NAMALWA (cell line): ENCODE results near the gene ZNF526.

Source experiments
- DNase-seq: peaks from one replicate; pipeline ENCODE4 v3.0.0-alpha.2; 2015; ENCODE audit warnings: low spot score

ZNF526 gene

DNA sequence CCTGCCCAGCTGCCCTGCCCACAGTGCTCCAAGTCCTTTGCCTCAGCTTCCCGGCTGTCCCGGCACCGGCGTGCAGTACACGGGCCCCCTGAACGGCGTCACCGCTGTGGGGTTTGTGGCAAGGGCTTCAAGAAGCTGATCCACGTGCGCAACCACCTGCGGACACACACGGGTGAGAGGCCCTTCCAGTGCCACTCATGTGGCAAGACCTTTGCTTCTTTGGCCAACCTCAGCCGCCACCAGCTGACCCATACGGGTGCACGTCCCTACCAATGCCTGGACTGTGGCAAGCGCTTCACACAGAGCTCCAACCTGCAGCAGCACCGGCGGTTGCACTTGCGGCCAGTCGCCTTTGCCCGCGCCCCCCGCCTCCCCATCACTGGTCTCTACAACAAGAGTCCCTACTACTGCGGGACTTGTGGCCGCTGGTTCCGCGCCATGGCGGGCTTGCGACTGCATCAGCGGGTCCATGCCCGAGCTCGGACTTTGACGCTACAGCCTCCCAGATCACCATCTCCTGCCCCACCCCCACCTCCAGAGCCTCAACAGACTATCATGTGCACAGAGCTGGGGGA, 5.7 kb downstream of the ZNF526 start:
- no peak for DNase-seq

DNA sequence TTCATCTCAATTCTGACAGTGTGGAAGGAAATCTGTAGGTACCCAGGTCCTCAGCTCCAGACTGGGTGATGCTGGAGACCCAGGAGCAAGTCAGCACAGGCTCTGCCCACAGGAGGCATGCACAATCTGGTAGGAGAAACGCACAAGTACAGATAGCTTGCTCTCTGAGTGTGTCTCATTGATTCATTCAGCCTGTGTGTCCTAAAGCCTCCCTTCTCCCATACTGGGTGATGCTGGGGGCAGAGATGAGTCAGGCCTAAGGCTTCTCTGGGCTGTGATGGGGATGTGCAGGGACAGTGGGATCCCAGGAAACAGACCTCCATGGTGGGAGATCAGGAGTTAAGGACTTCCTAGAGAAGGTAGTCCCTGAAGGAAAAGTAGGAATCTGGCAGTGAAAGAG, 6.8 kb downstream of the ZNF526 start:
- DNase-seq, result no peak

DNA sequence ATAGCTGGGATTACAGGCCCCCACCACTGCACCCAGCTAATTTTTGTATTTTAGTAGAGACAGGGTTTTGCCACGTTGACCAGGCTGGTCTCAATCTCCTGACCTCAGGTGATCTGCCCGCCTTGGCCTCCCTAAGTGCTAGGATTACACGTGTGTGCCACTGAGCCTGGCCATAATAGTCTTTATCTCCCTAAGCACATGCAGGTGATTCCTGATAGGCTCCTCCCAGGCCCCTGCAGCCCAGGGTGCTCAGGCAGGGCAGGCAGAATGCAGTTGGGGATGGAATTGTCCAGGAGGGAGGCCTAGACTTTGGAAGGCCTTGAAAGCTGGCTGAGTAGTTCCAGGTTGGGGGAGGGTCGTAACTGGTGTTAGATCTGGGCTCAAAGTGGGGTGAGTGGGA, 8.5 kb downstream of the ZNF526 start:
- no peak for DNase-seq

DNA sequence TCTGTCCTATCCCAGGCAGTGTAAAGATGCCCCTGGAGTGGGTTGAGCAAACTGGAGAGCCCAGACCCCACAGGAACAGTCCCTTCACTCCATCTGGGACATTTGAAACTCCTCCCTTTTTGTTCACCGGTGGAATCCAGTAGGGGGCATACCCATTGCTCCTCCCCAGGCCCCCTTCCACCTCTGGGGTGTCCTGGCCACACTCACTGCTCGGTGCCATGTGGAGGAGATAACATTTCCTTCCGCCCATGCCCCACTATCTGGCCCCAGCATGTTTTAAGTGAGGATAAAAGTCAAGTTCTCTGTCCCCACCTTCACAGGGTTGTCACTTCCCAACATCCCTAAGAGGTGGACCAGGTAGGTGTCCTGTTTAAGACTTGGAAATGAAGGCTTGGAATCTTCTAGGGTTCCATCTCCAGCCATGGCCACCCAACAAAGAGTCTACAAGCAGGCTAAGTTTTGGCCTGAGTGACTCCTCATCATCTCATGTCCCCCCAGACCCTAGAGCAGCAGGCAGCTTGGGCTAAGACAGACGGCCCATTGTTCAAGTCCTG, 9.3 kb downstream of the ZNF526 start:
- no peak for DNase-seq

DNA sequence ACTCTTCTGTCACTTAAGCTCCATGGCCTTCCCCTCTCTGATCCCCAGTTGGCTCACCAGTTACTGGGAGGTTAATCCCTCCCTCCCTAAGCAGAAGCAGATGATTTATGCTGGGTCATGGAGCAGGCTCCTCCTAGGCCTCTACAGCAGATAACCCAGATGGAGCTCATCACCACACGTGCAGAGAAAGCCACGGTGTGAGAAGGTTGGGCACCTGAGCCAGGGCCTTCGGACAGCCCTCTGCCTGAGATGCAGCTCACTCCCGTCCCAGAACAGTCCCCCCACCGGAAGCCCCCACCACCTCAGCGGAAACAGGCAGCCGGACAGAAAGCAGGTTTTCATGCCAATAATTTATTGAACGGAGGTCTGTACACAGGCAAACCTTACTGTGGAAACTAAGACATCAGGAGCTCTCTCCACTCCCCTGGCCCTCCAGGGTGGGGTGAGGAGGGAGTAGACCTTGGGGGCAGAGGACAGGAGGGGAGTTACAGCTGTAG, 9.8 kb downstream of the ZNF526 start:
- no peak for DNase-seq

DNA sequence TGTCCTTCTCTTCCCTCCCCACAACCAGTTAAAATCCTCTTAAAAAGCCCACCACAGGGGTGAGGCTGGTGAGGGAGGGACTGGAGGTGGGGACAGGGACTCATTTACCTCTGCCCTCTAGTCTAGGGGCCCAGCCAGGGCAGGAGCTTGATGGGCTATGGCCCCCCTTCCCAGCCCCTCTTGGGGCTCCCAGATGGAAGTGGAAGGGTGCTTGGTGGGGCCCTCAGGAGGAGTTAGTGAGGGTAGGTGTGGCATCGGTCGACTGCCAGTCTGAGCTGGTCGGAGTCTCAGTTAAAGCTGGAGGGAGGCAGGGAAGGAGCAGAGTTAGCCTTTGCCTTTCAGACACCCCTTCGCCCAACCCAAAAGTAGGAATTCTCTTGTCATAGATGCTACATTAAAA, 10.5 kb downstream of the ZNF526 start:
- no peak for DNase-seq

DNA sequence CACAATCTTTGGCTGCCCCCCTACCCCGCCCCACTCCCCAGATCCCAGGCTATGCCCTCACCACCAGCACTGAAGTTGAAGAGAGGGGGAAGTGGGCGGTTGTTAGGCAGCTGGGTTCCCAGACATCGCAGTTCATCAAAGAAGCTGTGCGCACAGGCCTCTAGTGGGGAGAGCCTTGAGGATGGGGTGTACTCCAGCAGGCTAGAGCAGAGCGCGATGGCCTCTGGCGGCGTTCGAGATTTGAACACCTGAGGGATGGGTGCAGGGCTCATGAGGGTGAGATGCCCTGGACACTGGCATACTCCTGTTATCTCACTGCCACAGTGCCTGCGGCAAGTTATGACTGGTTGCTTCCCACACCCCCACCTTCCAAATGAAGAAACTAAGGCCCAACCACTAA, 12.3 kb downstream of the ZNF526 start:
- DNase-seq, result no peak

DNA sequence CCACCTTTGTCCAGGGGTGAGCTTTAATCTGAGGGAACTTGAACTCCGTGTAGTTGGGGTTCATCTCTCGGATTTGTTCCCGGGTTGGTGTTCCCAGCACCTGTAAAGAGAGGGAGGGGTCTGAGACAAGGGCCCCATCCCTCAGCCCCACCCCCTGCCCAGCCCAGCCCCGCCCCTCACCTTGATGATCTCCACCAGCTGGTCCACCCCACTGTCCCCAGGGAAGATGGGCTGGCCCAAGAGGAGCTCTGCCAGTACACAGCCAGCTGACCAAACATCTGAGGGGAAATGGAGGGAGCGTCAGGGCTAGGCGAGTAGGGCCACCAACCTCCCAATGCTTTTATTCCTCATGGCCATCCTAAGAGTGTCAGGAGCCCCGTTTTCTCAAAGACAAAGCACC, 13.0 kb downstream of the ZNF526 start:
- DNase-seq, result no peak

DNA sequence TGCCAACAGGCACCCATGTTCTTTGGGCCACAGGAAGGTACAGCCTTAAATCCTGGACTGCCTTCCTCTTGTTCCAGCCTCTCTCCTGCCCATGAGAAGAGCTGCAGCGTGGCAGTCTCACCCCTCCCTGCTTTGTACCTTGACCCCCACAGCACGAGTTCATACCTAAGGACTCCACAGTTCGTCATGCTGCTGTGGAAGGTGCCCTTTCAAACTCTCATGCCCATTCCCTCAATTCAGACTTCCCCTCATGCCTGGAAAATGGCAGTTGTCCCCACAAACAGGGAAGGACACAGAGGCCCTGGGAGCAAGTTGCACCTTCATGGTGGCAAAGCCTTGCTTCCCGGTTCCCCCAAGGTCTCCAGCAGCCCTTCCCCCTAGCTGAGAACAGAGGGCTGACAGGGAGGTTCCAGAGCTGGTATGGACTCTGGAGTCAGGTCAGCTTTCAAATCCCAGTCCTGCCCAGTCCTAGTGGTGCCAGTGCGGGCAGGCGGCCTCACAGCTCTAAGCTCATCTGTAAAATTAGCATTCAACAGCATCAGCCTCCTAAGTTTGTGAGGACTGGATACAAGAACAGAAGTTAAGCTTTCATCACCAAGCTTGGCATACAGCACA, 13.7 kb downstream of the ZNF526 start:
- DNase-seq, result no peak

DNA sequence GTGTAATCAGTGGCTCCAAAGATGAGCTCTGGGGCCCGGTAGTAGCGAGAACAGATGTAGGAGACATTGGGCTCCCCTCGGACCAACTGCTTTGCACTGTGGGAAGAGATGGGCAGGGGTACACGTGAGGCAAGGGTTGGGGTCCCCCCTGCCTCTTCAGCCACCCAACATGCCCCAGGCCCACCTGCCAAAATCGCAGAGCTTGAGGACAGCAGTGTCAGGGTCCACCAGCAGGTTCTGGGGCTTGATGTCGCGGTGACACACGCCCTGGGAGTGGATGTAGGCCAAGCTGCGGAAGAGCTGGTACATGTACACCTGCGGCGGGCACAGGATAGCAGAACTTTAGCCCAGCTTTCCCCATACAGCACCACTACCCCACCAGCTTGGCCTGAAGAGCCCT, 14.3 kb downstream of the ZNF526 start:
- DNase-seq, result no peak

DNA sequence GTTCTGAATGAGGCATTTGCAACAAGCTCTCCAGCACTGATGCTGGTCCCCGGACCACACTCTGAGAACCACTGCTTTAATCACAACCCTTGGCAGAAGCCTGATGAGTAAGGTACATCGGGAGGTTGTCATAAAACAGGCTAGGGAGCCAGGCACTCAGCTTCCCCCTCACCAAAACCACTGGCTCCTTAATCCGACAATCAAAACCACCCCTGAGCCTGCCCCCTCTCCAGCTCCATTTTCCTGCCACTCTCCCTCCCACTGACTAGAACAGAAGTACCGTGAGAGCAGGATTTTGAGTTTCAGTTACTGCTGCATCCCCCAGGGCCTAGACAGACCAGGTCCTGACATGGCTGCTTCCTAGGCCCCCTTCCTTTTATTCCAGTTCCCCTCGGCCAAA, 15.1 kb downstream of the ZNF526 start:
- no peak for DNase-seq

DNA sequence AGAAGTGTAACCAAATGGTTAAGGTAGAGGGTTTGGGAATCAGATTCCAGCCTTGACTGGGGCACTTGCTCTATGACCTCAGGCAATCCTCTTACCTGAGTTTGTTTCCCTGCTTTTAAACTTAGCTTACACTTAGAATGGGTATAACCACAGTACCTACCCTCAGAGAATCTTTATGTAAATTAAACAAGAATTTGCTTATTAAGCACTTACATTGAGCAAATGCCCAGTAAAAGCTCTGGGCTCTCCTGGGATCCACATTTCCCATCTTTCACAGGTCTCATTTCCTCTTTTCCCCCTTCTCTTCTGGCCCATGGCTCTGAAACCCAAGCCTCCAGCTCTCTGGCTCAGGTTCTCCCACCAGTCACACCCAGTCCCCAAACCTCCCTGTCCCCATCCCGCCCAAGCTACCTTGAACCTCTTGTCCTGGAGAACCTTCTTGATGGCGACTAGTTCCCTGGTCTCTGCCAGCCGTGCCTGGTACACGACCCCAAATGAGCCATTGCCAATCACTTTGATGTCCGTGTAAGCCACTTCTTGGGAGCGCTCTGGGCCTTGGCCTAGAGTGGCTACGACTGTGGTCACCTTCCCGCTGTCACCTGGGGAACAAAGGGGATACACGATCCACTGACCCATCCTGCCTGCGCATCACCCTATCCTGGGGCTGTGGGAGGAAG, 19.6 kb downstream of the ZNF526 start:
- no peak for DNase-seq

DNA sequence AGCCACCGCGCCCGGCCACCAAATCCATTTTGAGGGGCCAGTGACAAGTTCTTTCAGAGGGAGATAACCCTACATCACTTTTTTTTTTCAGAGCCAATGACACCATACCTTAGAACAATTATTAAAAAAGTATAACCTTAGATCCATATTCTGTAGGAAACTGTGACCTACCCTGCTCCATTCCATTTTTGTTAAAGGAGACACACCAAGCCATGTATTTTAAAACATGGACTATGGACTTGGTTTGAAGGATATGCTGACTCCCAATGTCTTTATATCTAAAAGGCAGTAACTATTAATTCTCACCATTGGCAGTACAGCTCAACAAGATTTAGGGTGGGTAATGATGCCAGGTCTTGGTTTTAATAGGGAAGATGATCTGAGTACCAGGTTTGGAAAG, 21.2 kb downstream of the ZNF526 start:
- DNase-seq, result no peak

DNA sequence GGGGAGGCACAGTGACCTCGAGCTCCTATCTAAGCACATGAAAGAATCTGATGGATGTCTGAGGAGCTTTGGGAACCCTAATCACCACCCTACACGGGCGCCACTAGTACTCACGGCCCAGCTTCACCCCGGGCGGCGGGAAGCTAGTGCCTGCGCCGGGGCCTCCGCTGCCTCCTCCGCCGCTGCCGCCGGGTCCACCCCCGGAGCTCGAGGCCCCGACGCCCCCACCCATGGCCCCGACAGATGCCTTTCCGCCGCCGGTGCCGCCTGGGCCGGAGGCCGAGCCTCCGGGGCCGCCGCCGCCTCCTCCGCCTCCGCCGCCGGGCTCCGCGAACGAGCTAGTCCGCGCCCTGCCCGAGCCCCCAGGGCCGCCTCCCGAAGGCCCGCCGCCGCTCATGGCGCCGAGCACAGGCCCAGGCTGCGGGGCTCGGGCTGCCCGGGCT, 22.0 kb downstream of the ZNF526 start:
- no peak for DNase-seq

DNA sequence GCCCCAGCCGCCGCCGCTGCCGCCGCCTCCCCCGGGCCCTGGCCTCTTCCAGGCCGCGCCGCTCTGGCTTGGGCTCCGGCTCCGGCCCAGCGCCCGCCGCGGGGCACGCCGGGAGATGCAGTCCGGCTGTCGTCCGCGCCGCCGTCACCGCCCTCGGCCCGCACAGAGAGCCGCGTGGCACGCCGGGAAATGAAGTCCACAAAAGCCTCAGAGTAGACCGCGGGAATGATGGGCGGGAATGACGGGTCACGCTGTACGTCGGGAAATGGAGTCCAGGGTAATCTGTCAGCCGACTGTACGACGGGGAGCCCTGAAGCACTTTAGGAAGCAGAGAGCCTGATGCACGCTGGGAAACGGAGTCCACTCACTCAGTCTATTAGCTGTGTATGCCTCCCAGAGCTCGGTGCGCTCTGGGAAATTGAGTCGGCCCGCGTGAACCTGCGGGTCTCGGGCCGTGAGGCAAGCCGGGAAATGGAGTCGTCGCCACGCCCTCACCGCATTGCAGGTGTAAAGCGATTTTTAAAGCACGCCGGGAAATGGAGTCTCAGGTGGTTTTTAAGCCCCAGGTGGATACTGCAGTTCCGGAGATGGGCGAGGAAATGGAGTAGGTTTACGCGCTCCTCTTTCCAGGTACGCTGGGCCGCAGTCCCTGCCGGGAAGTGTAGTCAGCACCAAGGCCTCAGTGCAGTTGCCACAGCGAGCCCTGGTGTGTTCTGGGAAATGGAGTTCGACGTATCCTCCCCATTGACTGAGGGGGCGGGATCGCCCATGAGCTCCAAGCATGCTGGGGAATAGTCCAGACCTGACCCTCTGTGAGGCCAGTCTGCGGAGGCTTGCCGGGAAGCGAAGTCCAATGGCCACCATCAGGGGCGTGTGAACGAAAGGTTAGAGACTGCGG, 22.6 kb downstream of the ZNF526 start, which contains the start of gene GSK3A:
Gene GSK3A (minus strand): TSS at position 91 of the 898 bp plus-strand sequence. CDS start 137 bp downstream, outside the sequence.
- peak; percentile 99 for DNase-seq

DNA sequence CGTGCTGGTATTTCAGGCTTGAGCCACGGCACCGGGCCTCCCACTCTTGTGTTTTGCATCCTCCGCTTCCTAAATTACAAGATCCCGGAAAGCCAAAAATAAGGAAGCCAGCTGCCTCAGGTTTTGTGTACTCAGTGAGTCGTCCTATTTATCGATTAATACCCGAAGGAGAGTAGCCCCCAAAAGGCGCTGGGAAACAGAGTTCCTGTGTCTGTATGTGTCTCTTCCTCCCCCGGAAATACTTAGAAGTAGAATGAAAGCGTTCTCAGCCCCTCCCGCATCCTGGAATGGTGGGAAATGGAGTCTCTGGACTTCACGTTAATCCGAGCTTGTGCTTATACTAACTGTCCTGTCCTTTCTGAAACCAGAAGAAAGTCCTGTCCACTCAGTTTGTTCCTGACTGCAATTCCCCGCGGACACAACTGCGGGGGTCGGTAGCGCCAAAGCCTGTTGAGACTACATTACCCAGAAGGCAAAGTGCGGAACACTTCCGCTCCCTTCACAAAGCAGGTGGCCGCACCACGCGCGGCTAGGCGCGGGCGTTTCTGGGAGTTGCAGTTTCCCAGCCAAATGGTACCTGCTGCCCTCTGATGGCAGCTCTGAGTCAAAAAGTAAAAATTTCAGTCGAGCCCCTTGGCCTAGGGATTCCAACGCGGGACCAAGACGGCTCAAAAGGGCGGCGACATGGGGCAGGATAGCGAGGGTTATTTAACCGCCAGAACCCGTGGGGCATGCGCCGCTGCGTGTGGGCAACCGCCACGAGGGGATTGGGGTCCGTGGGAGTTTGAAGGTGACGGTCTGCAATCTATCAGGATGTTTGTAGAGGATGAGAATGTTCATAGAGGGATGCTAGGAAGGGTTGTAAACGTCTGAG, 24.5 kb downstream of the ZNF526 start:
- peak; percentile 98 for DNase-seq

DNA sequence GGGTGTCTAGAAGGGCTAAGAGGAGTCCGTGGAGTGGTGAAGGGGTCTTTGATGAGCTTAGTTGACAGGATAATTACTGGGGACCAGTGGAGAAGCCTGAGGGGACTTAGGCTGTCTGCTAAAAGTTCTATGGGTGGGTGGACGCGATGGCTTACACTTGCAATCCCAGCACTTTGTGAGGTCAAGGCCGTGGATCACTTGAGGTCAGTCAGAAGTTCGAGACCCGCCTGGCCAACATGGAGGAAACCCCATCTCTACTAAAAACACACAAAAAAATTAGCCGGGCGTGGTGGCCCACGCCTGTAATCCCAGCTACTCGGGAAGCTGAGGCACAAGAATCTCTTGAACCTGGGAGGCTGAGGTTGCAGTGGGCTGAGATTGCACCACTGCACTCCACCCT, 25.1 kb downstream of the ZNF526 start:
- no peak for DNase-seq

DNA sequence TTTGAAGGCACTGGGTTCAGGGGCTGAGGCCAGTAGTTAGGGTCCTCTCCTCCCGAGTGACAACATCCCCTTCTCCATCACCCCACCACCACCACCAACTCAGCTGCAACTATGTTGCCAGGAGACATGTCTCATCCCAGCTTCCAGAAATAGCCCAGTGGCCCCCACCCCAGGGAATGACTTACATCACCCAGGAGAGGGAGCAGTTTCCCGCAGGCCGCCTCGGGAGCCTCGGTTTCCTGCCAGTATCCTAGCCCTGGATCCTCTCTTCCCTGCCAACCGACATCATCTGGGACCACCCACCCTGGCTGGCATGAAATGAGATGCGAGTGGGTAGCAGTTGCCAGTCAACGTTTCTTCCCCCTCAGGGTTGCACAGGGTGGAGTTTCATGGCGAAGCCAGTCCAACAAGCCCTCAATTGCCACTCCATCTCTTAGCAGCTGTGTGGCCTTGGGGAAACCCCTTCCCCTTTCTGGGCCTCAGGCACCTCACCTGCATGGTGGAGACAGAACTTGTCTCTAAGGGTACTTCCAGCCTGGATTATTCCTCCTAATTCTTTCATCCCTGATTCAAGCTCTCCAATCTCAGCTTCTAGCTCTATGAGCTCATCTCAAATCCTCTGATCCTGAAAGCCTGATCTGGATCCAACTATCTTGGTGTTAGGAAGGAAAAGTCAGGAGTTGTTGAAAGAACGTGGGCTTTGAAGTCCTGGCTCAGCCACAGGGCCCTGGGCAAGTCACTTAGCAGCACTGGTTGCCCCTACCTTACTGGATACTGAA, 26.2 kb downstream of the ZNF526 start:
- DNase-seq, result no peak

DNA sequence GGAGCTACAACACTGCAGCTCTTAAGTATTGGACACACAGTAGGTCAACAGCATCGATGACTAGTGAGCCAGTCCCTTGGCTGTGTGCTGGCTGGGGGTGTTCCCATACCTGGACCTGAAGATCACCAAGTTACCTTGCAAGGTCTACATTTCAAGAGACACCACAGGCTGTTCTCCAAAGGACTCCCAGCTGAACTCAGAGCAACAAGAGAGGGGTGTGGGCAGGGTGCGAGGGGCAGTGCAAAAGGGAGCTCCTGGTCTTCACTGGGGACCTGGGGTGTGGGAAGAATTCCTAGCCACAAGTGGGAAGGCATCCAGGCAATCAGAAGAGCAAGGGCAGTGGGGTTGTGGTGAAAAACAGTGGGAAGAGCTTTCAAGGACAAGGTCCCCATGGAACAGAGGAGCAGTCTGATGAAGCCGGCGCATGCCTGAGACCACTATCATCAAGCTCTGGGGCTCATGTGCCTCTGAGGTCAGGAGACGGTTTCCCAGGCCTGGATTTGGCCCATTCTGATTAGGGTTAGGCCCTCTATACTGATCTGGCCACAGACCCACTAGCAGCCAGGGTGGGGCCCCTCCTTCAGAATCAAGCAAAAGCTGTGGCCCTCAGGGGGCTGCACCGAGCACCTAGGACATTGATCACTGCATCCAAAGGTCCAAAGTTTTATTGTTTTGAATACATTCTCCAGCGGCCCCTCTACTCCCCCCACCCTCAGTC, 27.0 kb downstream of the ZNF526 start:
- no peak for DNase-seq
